Endothelial cell of umbilical vein (primary cell): Measurements from ENCODE around the gene CNNM4. TPM values are rescaled to one million over a fixed set of nuclear protein-coding genes. Genes with fewer than 3 reads are reported as not detected.

Experiments
- BruUV-seq: library from RNA; stranded (reverse); fragments of 400-500 nt; replicated peaks from 2 replicates; lab custom pipeline; 2021; lab: Mats Ljungman, UMichigan
- CTCF ChIA-PET: fragments of 300-600, 350-600 bp; sonication (Branson Sonifier 250); formaldehyde crosslinking; loops from one replicate; lab custom pipeline; 2021; ENCODE audit warnings: antibody characterized with exemption, inconsistent platforms; lab: Charles Lee
- POLR2A ChIA-PET: fragments of 300-600, 350-600 bp; sonication (Branson Sonifier 250); formaldehyde crosslinking; loops from one replicate; lab custom pipeline; 2021; ENCODE audit warnings: antibody characterized with exemption, inconsistent platforms; lab: Charles Lee
- DNase-seq: peaks from one replicate; pipeline ENCODE4 v3.0.0-alpha.2; 2011; ENCODE audit warnings: low read depth, low spot score
- FAIRE-seq: peaks from 2 replicates; lab custom pipeline; 2011; peaks lifted over from hg19 to GRCh38; lab: Jason Lieb, UNC
- H2AFZ ChIP-seq: 2 replicates; pipeline ENCODE4 v1.6.0; 2012; ENCODE audit warnings: low read depth, low read length, control low read depth, inconsistent platforms
- H3K27ac ChIP-seq: 2 replicates; pipeline ENCODE4 v1.5.1; 2011; ENCODE audit warnings: low read depth, mild to moderate bottlenecking, control low read depth, low read length, moderate library complexity; ENCODE audit not compliant: insufficient read depth
- H3K27me3 ChIP-seq, 2 experiments: 2 replicates each; pipeline versions ENCODE4 v1.6.0 to v1.6.1; 2011; ENCODE audit warnings: low read length in 2 of 2, mixed read lengths in 1 of 2; ENCODE audit not compliant: control insufficient read depth in 2 of 2, insufficient read depth in 2 of 2
- H3K36me3 ChIP-seq, 2 experiments: 2 replicates in 1 of 2; 3 replicates in 1 of 2; pipeline ENCODE4 v1.5.1; 2011; ENCODE audit warnings: low read length in 2 of 2, mild to moderate bottlenecking in 1 of 2, moderate library complexity in 1 of 2; ENCODE audit not compliant: control insufficient read depth in 2 of 2, insufficient read depth in 2 of 2; ENCODE audit errors: extremely low read depth in 1 of 2
- H3K4me1 ChIP-seq: 3 replicates; pipeline ENCODE4 v1.5.1; 2011; ENCODE audit warnings: mild to moderate bottlenecking, low read length; ENCODE audit not compliant: control insufficient read depth, insufficient read depth; ENCODE audit errors: extremely low read depth
- H3K4me2 ChIP-seq: 2 replicates; pipeline ENCODE4 v1.6.1; 2011; ENCODE audit warnings: low read length, control low read depth, mixed read lengths; ENCODE audit not compliant: insufficient read depth
- H3K4me3 ChIP-seq, 3 experiments: fragments of 200-600 bp in 1 of 3; sonication (generic), shearing (Covaris generic) in 1 of 3; replicated peaks in 1 of 3; 2 replicates each; pipeline ENCODE4 v1.5.1; 2011 to 2016; ENCODE audit warnings: control low read depth in 3 of 3, low read length in 3 of 3, mild to moderate bottlenecking in 2 of 3, inconsistent platforms in 1 of 3, low read depth in 1 of 3, moderate library complexity in 1 of 3; ENCODE audit not compliant: insufficient read depth in 1 of 3
- H3K79me2 ChIP-seq: 2 replicates; pipeline ENCODE4 v1.6.0; 2012; ENCODE audit warnings: low read length, inconsistent platforms; ENCODE audit not compliant: control insufficient read depth, insufficient read depth
- H3K9ac ChIP-seq: replicated peaks from 2 replicates; pipeline ENCODE3; 2011; ENCODE audit warnings: low read length, control low read depth; ENCODE audit not compliant: insufficient read depth; ENCODE audit errors: extremely low read depth
- H3K9me1 ChIP-seq: replicated peaks from 3 replicates; pipeline ENCODE4 v1.6.0; 2011; ENCODE audit warnings: mild to moderate bottlenecking, low read length; ENCODE audit not compliant: control insufficient read depth, insufficient read depth; ENCODE audit errors: extremely low read depth
- H3K9me3 ChIP-seq: replicated peaks from 2 replicates; pipeline ENCODE4 v1.5.1; 2012; ENCODE audit warnings: low read length, inconsistent platforms; ENCODE audit not compliant: control insufficient read depth, insufficient read depth
- H4K20me1 ChIP-seq: replicated peaks from 2 replicates; pipeline ENCODE3; 2011; ENCODE audit warnings: mild to moderate bottlenecking, low read length; ENCODE audit not compliant: control insufficient read depth, insufficient read depth; ENCODE audit errors: extremely low read depth
- CTCF ChIP-seq, 2 donors: IDR thresholded peaks; 1 replicate in 1 of 2; 2 replicates in 1 of 2; pipeline ENCODE4 v1.5.1; 2011; ENCODE audit warnings: low read length in 2 of 2, mild to moderate bottlenecking in 2 of 2, moderate library complexity in 2 of 2, control low read depth in 1 of 2, inconsistent platforms in 1 of 2, low read depth in 1 of 2; ENCODE audit not compliant: insufficient read depth in 1 of 2; ENCODE audit errors: extremely low read depth in 1 of 2
- EZH2 ChIP-seq: IDR thresholded peaks from 2 replicates; pipeline ENCODE4 v1.6.1; 2012; ENCODE audit warnings: borderline replicate concordance, low read depth, mild to moderate bottlenecking, moderate library complexity, low read length, inconsistent platforms; ENCODE audit not compliant: severe bottlenecking
- FOS ChIP-seq: IDR thresholded peaks from 2 replicates; pipeline ENCODE4 v1.6.1; 2011; ENCODE audit warnings: mild to moderate bottlenecking, low read length, moderate library complexity, borderline replicate concordance; ENCODE audit not compliant: insufficient read depth
- GATA2 ChIP-seq: IDR thresholded peaks from 2 replicates; pipeline ENCODE4 v1.7.0; 2011; ENCODE audit warnings: low read depth, mild to moderate bottlenecking, moderate library complexity, mixed read lengths, low read length; ENCODE audit not compliant: insufficient read length, insufficient read depth
- JUN ChIP-seq: IDR thresholded peaks from 2 replicates; pipeline ENCODE4 v1.6.1; 2011; ENCODE audit warnings: borderline replicate concordance, low read depth; ENCODE audit not compliant: insufficient read length, insufficient read depth
- MYC ChIP-seq: IDR thresholded peaks from one replicate; pipeline ENCODE4 v1.6.1; 2011; ENCODE audit warnings: mild to moderate bottlenecking, low read depth, low read length
- POLR2A ChIP-seq: IDR thresholded peaks from 2 replicates; pipeline ENCODE4 v1.6.1; 2012; ENCODE audit warnings: low read depth, mild to moderate bottlenecking, control low read depth, low read length
- POLR2AphosphoS5 ChIP-seq: IDR thresholded peaks from 2 replicates; pipeline ENCODE4 v1.6.1; 2012; ENCODE audit warnings: low read depth, mild to moderate bottlenecking, control low read depth, low read length, moderate library complexity; ENCODE audit not compliant: insufficient read depth
- dilution Hi-C: fragments of 300-500 bp; cut with MboI; formaldehyde crosslinking; loops from one replicate; pipeline ENCODE4 v1.15.0; 2019; ENCODE audit warnings: low sequenced_read_pairs; ENCODE audit not compliant: extremely low pct_ligation_motif_present
- intact Hi-C: fragments of 100-400 bp; cut with micrococcal nuclease; formaldehyde crosslinking; loops from one replicate; pipeline ENCODE4 v1.10.0; 2022
- polyA plus RNA-seq, 4 experiments: library from polyadenylated mRNA; depleted of rRNA in 3 of 4; stranded (reverse) in 3 of 4; unstranded in 1 of 4; fragments of >200 nt; gene quantifications; 2 replicates each; pipeline versions ENCODE4 v1.2.1 to v1.2.3, GENCODE V29; 2011 to 2012; ENCODE audit warnings: missing spikeins in 1 of 4
- total RNA-seq: library from RNA; stranded (reverse); gene quantifications from 2 replicates; pipeline ENCODE4 v1.2.3, GENCODE V29; 2021
- TF ChIP-seq, protein P1 (sequence below): IDR thresholded peaks from 2 replicates; pipeline ENCODE4 v1.6.1; 2011; ENCODE audit not compliant: insufficient read depth, insufficient read length

Gene CNNM4
- total and polyA plus RNA-seq, 2 donors (not counting 3 experiments of a cell fraction or from before 2014, with no cell fraction given) = 4.7 to 5.3 TPM

DNA sequence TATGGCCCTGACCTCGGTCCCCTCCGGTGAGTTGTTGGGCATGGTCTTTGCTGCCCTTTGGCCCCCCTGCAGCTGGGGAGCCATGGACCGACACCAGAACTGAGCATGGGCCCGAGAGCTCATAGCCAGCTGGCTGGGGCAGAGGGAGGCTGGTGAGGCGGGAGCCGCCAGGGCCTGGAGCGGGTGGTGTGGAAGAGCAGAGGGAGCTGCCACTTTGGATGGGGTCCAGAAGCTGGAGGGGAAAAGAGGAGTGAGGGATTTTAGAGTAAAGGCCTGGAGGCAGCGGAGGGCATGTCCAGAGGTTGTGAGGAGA, 38.9 kb downstream of the CNNM4 start:
- no peak overlapping the region for H3K4me3 ChIP-seq
- TF ChIP-seq EZH2 (no peak), JUN (no peak), POLR2AphosphoS5 (no peak), CTCF (IDR thresholded peaks at IDR 0.05; ENCODE audit: extremely low read depth in 1 of 2, insufficient read depth in 1 of 2, low read depth in 1 of 2, low read length in 2 of 2) (no peak), MYC (no peak), GATA2 (no peak), POLR2A (no peak), FOS (no peak)
- TF ChIP-seq, protein P1, sequence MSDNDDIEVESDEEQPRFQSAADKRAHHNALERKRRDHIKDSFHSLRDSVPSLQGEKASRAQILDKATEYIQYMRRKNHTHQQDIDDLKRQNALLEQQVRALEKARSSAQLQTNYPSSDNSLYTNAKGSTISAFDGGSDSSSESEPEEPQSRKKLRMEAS = no peak
- no peaks in the 10 kb centered on the region for H4K20me1 ChIP-seq
- H3K36me3 ChIP-seq = no peaks in the 10 kb centered on the region
- H3K4me1 ChIP-seq = no peaks in the 10 kb centered on the region
- no peak overlapping the region for H3K9ac ChIP-seq
- no peaks in the 10 kb centered on the region for H3K27me3 ChIP-seq
- H3K79me2 ChIP-seq = no peaks in the 10 kb centered on the region
- FAIRE-seq = no peak
- intact Hi-C loops = no loop called here
- ChIA-PET CTCF (interaction anchor here (1.0 to 2.0 kb wide), 3 partner anchors 9 to 151 kb away, joined by 3 to 12 read pairs (median 4); no protein-coding TSS in a partner anchor), POLR2A (no interaction called here)
- no peaks in the 10 kb centered on the region for H3K9me3 ChIP-seq
- dilution Hi-C loops = no loop called here
- DNase-seq = no peak
- BruUV-seq = no TSS peak
- H3K9me1 ChIP-seq = no peaks in the 10 kb centered on the region
- H2AFZ ChIP-seq = no peak overlapping the region
- no peak overlapping the region for H3K4me2 ChIP-seq
- no peak overlapping the region for H3K27ac ChIP-seq
